ENCODE results near the gene CXCR4. TPM values are rescaled to one million over a fixed set of nuclear protein-coding genes. Genes with fewer than 3 reads are reported as not detected.

The CXCR4 gene
- total RNA-seq, 1 experiment from 2014 or later, result 1.1 TPM

DNA sequence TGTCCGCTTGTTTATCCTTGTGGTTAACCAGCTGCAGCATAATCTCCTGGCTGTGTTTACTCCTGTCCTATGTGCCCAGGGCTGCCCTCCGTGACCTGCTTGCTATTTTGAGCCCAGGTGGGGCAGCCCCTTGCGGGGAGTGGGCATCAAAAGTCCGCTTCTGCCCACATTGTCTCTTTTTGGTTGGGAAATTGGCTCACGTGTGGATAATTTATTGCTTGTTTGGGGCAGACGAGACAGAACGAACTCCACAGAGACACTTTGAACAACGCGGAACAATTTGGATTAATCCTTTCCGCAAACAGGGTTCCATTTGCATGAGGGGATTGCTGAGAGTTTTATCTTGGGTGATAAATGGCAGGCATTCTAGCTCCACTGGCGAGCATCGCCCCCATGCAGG is 8.1 kb upstream of the CXCR4 start:
- no peak overlapping the region for H3K27ac ChIP-seq
- intact Hi-C loops (cut with micrococcal nuclease; ENCODE audit: unreplicated experiment), result no loop called here
- H3K79me2 ChIP-seq (ENCODE audit: low read depth), result no peaks in the 10 kb centered on the region
- H3K27me3 ChIP-seq (ENCODE audit: insufficient read depth, low read depth), result no peaks in the 10 kb centered on the region
- TF ChIP-seq, protein P1, sequence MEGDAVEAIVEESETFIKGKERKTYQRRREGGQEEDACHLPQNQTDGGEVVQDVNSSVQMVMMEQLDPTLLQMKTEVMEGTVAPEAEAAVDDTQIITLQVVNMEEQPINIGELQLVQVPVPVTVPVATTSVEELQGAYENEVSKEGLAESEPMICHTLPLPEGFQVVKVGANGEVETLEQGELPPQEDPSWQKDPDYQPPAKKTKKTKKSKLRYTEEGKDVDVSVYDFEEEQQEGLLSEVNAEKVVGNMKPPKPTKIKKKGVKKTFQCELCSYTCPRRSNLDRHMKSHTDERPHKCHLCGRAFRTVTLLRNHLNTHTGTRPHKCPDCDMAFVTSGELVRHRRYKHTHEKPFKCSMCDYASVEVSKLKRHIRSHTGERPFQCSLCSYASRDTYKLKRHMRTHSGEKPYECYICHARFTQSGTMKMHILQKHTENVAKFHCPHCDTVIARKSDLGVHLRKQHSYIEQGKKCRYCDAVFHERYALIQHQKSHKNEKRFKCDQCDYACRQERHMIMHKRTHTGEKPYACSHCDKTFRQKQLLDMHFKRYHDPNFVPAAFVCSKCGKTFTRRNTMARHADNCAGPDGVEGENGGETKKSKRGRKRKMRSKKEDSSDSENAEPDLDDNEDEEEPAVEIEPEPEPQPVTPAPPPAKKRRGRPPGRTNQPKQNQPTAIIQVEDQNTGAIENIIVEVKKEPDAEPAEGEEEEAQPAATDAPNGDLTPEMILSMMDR (conservative IDR thresholded peaks at IDR 0.05), result no peak
- TF ChIP-seq EZH2 (IDR thresholded peaks at IDR 0.05; ENCODE audit: low read depth), result no peak
- no peak for DNase-seq
- no peaks in the 10 kb centered on the region for H3K36me3 ChIP-seq (ENCODE audit: low read depth)
- POLR2A ChIA-PET (ENCODE audit: unreplicated experiment), result no interaction called here
- no peaks in the 10 kb centered on the region for H3K9me2 ChIP-seq (ENCODE audit: insufficient read depth)
- BruUV-seq (replicated peaks), result no TSS peak
- H2AFZ ChIP-seq, result no peak overlapping the region
- no peak overlapping the region for H3K4me2 ChIP-seq
- peaks cover 30% of the 10 kb centered on the region for H3K4me1 ChIP-seq (replicated peaks; ENCODE audit: insufficient read depth)
- H4K20me1 ChIP-seq (ENCODE audit: insufficient read depth), result no peaks in the 10 kb centered on the region
- peaks cover 16% of the 10 kb centered on the region; the same call in 1 of the 2 replicates for H3F3A ChIP-seq (ENCODE audit: insufficient read depth, low read depth)
- CTCF ChIA-PET, result no interaction called here
- no peaks in the 10 kb centered on the region for H3K9me3 ChIP-seq (ENCODE audit: insufficient read depth, low read depth)
- H3K4me3 ChIP-seq, result no peak overlapping the region

DNA sequence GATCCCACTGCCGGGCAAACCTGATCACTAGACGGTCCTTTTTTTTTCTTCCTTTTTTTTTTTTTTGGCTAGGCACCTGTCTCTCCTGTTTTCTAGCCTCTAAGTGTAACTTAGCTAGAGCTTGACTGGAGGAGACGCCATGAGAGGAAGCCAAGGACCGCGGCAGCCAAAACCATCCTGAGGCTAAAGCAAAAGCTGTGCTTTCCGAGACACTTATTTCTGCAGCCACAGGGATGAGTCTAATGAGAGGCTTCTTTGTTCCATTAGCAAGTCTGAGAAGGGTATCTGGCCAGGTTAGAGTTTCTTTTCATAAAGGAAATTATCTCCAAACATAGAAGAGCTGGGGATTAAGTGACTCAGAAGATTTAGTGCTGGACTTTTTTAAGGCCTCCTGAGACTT is 7.3 kb upstream of the CXCR4 start:
- H3K4me3 ChIP-seq, result no peak overlapping the region
- no peaks in the 10 kb centered on the region for H3K9me3 ChIP-seq (ENCODE audit: insufficient read depth, low read depth)
- no peak overlapping the region for H3K4me2 ChIP-seq
- BruUV-seq (replicated peaks), result no TSS peak
- H3K27me3 ChIP-seq (ENCODE audit: insufficient read depth, low read depth), result no peaks in the 10 kb centered on the region
- H3K4me1 ChIP-seq (replicated peaks; ENCODE audit: insufficient read depth), result peaks cover 22% of the 10 kb centered on the region
- H3K36me3 ChIP-seq (ENCODE audit: low read depth), result no peaks in the 10 kb centered on the region
- H3K79me2 ChIP-seq (ENCODE audit: low read depth), result no peaks in the 10 kb centered on the region
- H3F3A ChIP-seq (ENCODE audit: insufficient read depth, low read depth), result peaks cover 14% of the 10 kb centered on the region; the same call in 1 of the 2 replicates
- ChIA-PET CTCF (no interaction called here), POLR2A (ENCODE audit: unreplicated experiment) (no interaction called here)
- intact Hi-C loops (cut with micrococcal nuclease; ENCODE audit: unreplicated experiment), result no loop called here
- no peak for DNase-seq
- TF ChIP-seq EZH2 (IDR thresholded peaks at IDR 0.05; ENCODE audit: low read depth), result no peak
- TF ChIP-seq, protein P1 (conservative IDR thresholded peaks at IDR 0.05), result no peak
- no peak overlapping the region for H2AFZ ChIP-seq
- no peaks in the 10 kb centered on the region for H3K9me2 ChIP-seq (ENCODE audit: insufficient read depth)
- no peaks in the 10 kb centered on the region for H4K20me1 ChIP-seq (ENCODE audit: insufficient read depth)
- no peak overlapping the region for H3K27ac ChIP-seq

DNA sequence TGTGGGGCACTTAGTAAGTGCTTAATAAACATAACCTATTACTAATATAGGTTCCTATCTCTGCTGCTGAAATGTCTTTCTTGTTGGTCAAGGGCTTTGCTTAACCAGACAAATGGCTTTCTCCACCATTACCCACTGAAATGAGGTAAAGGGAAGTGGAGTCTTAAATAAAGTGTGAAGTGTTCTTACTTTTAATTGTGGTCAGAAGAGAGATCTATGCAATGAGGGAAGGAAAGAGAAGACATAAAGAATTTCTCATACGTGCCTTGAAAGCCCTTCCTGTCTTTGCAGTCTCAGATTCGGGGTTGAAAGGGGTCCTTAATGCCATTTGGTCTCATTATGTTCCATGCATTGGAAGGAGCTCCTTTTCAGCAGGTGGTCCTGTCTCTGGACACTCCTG is 6.9 kb upstream of the CXCR4 start:
- H3K79me2 ChIP-seq (ENCODE audit: low read depth), result no peaks in the 10 kb centered on the region
- H2AFZ ChIP-seq, result no peak overlapping the region
- no peaks in the 10 kb centered on the region for H3K36me3 ChIP-seq (ENCODE audit: low read depth)
- no peak overlapping the region for H3K4me2 ChIP-seq
- H3K4me3 ChIP-seq, result no peak overlapping the region
- H3K4me1 ChIP-seq (replicated peaks; ENCODE audit: insufficient read depth), result peaks cover 18% of the 10 kb centered on the region
- no peaks in the 10 kb centered on the region for H3K9me2 ChIP-seq (ENCODE audit: insufficient read depth)
- POLR2A ChIA-PET (ENCODE audit: unreplicated experiment), result no interaction called here
- intact Hi-C loops (cut with micrococcal nuclease; ENCODE audit: unreplicated experiment), result loop anchor here (5.0 kb wide), 1 partner anchor 252 kb away; no protein-coding TSS in a partner anchor
- H4K20me1 ChIP-seq (ENCODE audit: insufficient read depth), result no peaks in the 10 kb centered on the region
- H3K27ac ChIP-seq, result no peak overlapping the region
- CTCF ChIA-PET, result no interaction called here
- no peak for DNase-seq
- H3K9me3 ChIP-seq (ENCODE audit: insufficient read depth, low read depth), result no peaks in the 10 kb centered on the region
- TF ChIP-seq, protein P1 (conservative IDR thresholded peaks at IDR 0.05), result no peak
- TF ChIP-seq EZH2 (IDR thresholded peaks at IDR 0.05; ENCODE audit: low read depth), result no peak
- no peaks in the 10 kb centered on the region for H3K27me3 ChIP-seq (ENCODE audit: insufficient read depth, low read depth)
- no TSS peak for BruUV-seq (replicated peaks)
- H3F3A ChIP-seq (ENCODE audit: insufficient read depth, low read depth), result peaks cover 10% of the 10 kb centered on the region; the same call in 1 of the 2 replicates

Data from PC-9 (cell line).